Tibial nerve (tissue), 4 donors: ENCODE results near the gene IRS1. TPM values are rescaled to one million over a fixed set of nuclear protein-coding genes. Genes with fewer than 3 reads are reported as not detected.
"Not testable (repeated sequence)": the region's sequence is repeated elsewhere in the genome, so short reads cannot be mapped to it uniquely, and the experiment has no call there.

Experiments
- DNase-seq, 2 donors: peaks; one replicate each; pipeline ENCODE4 v3.0.0-alpha.2; 2019; ENCODE audit warnings: low spot score in 2 of 2
- H3K27ac ChIP-seq, 4 donors: fragments of 200-600 bp; sonication (generic) in 3 of 4; one replicate each; pipeline ENCODE4 v1.5.1; 2017 to 2019; ENCODE audit warnings: mild to moderate bottlenecking in 1 of 4
- H3K27me3 ChIP-seq, 2 donors: fragments of 200-600 bp; sonication (generic) in 1 of 2; one replicate each; pipeline versions ENCODE4 v1.5.1 to v1.6.0; 2017 to 2019
- H3K36me3 ChIP-seq, 3 donors: fragments of 200-600 bp; sonication (generic); one replicate each; pipeline ENCODE4 v1.5.1; 2018 to 2019
- H3K4me1 ChIP-seq, 4 donors: fragments of 200-600 bp; sonication (generic) in 3 of 4; one replicate each; pipeline ENCODE4 v1.5.1; 2017 to 2019
- H3K4me3 ChIP-seq, 4 donors: fragments of 200-600 bp; sonication (generic) in 3 of 4; one replicate each; pipeline ENCODE4 v1.5.1; 2017 to 2019; ENCODE audit warnings: mild to moderate bottlenecking in 1 of 4, moderate library complexity in 1 of 4
- H3K9me3 ChIP-seq, 4 donors: fragments of 200-600 bp; sonication (generic) in 3 of 4; one replicate each; pipeline ENCODE4 v1.5.1; 2017 to 2019
- CTCF ChIP-seq, 5 experiments: fragments of 200-600 bp in 3 of 5; fragments of 450-650 bp in 2 of 5; sonication (generic) in 3 of 5; IDR thresholded peaks; one replicate each; pipeline ENCODE4 v1.5.1; 2016 to 2019; ENCODE audit warnings: antibody characterized with exemption in 5 of 5, mild to moderate bottlenecking in 3 of 5, moderate library complexity in 2 of 5
- EP300 ChIP-seq, 2 donors: sonication (generic); formaldehyde crosslinking; IDR thresholded peaks; one replicate each; pipeline ENCODE4 v1.6.1; 2017; ENCODE audit warnings: antibody characterized with exemption in 2 of 2, mild to moderate bottlenecking in 1 of 2
- POLR2A ChIP-seq, 2 donors: fragments of 450-650 bp; IDR thresholded peaks; one replicate each; pipeline ENCODE4 v1.6.1; 2017; ENCODE audit warnings: antibody characterized with exemption in 2 of 2, mild to moderate bottlenecking in 2 of 2, moderate library complexity in 2 of 2
- WGBS, 2 donors: methylation state at CpG; one replicate each; pipeline ENCODE4 v1.1.5; 2018; 5-methylcytosine and 5-hydroxymethylcytosine counted together
- total RNA-seq, 4 donors: library from RNA; depleted of rRNA; stranded (reverse); fragments of >200 nt; gene quantifications; one replicate each; pipeline ENCODE4 v1.1.0, GENCODE V29; 2016

The IRS1 gene
- total RNA-seq, 4 donors from 2014 or later, result 9.4 to 11.7 (median 11.2) TPM

GRCh38 chr2:226836548-226836885 is 36.9 kb upstream of the IRS1 start:
- peak overlapping the region; percentile 75 to 92 (median 84) for H3K4me3 ChIP-seq
- no peak for DNase-seq
- peak overlapping the region; percentile 94 to 99 (median 97) for H3K27ac ChIP-seq
- H3K4me1 ChIP-seq, result peaks cover 0 to 33% (median 14%) of the 10 kb centered on the region in 4 donors
- TF ChIP-seq EP300 (IDR thresholded peaks at IDR 0.05) (no peak), CTCF (IDR thresholded peaks at IDR 0.05) (no peak), POLR2A (IDR thresholded peaks at IDR 0.05) (no peak)
- WGBS, 2 donors, result 2 to 3% methylated on average over 6 of the region's 6 CpGs
- peaks cover 0 to 6% (median 0%) of the 10 kb centered on the region in 3 donors for H3K36me3 ChIP-seq
- H3K27me3 ChIP-seq, result no peaks in the 10 kb centered on the region
- H3K9me3 ChIP-seq, result no peaks in the 10 kb centered on the region

GRCh38 chr2:226835796-226836547 is 36.4 kb upstream of the IRS1 start, which contains the start of gene RHBDD1:
Gene RHBDD1 (plus strand): TSS chr2:226836054. CDS start chr2:226864694, 28,640 bp downstream.
- TF ChIP-seq POLR2A (IDR thresholded peaks at IDR 0.05), result peak; percentile 87 to 92
- TF ChIP-seq CTCF (IDR thresholded peaks at IDR 0.05), result peak in 2 of 5 experiments; percentile 8 to 33
- TF ChIP-seq EP300 (IDR thresholded peaks at IDR 0.05), result peak; percentile 85 to 95
- peak within 1 kb of the TSS; percentile 75 to 92 (median 84) for H3K4me3 ChIP-seq
- peak within 1 kb of the TSS; percentile 94 to 99 (median 97) for H3K27ac ChIP-seq
- no peaks in the 10 kb centered on the region for H3K27me3 ChIP-seq
- peaks cover 0 to 11% (median 0%) of the 10 kb centered on the region in 3 donors for H3K36me3 ChIP-seq
- H3K4me1 ChIP-seq, result peaks cover 0 to 33% (median 14%) of the 10 kb centered on the region in 4 donors
- H3K9me3 ChIP-seq, result no peaks in the 10 kb centered on the region
- DNase-seq, result peak; percentile 81
- 0 to 2% methylated on average over 34 to 65 of the region's 75 CpGs for WGBS, 2 donors

GRCh38 chr2:226835420-226835795 is 35.8 kb upstream of the IRS1 start:
- peaks cover 0 to 11% (median 0%) of the 10 kb centered on the region in 3 donors for H3K36me3 ChIP-seq
- DNase-seq, result peak in 1 of 2 donors; percentile 12
- TF ChIP-seq POLR2A (IDR thresholded peaks at IDR 0.05) (no peak), EP300 (IDR thresholded peaks at IDR 0.05) (no peak), CTCF (IDR thresholded peaks at IDR 0.05) (no peak)
- H3K4me1 ChIP-seq, result peaks cover 0 to 33% (median 14%) of the 10 kb centered on the region in 4 donors
- H3K9me3 ChIP-seq, result no peaks in the 10 kb centered on the region
- H3K4me3 ChIP-seq, result peak overlapping the region; percentile 75 to 92 (median 84)
- WGBS, 2 donors, result 3 to 9% methylated on average over 24 to 26 of the region's 26 CpGs
- peak overlapping the region; percentile 94 to 99 (median 97) for H3K27ac ChIP-seq
- H3K27me3 ChIP-seq, result no peaks in the 10 kb centered on the region

GRCh38 chr2:226834880-226835279 is 35.3 kb upstream of the IRS1 start:
- H3K4me1 ChIP-seq, result peaks cover 0 to 33% (median 14%) of the 10 kb centered on the region in 4 donors
- not testable (repeated sequence) for H3K9me3 ChIP-seq, DNase-seq, H3K27ac ChIP-seq, H3K27me3 ChIP-seq
- H3K36me3 ChIP-seq, result peaks cover 0 to 11% (median 0%) of the 10 kb centered on the region in 3 donors
- 92 to 96% methylated on average over 18 of the region's 18 CpGs for WGBS, 2 donors
- H3K4me3 ChIP-seq, result peak overlapping the region; percentile 75 to 92 (median 84)

- WGBS, 2 donors, result 95 to 100% methylated on average over 1 of the region's 1 CpG
- Histone ChIP-seq H3K36me3 (peaks cover 0 to 6% (median 0%) of the 10 kb centered on the region in 3 donors), H3K9me3 (no peaks in the 10 kb centered on the region), H3K27me3 (no peaks in the 10 kb centered on the region), H3K4me3 (no peak overlapping the region), H3K4me1 (peaks cover 0 to 19% (median 12%) of the 10 kb centered on the region in 4 donors), H3K27ac (no peak overlapping the region)
- no peak for DNase-seq
- no peak for TF ChIP-seq EP300 (IDR thresholded peaks at IDR 0.05)
- TF ChIP-seq CTCF (IDR thresholded peaks at IDR 0.05), result no peak
- no peak for TF ChIP-seq POLR2A (IDR thresholded peaks at IDR 0.05)
Measured at GRCh38 chr2:226832061-226832460, 32.4 kb upstream of the IRS1 start.
